ENCODE results near the gene TVP23C. TPM values are rescaled to one million over a fixed set of nuclear protein-coding genes. Genes with fewer than 3 reads are reported as not detected.
A peak's percentile ranks its signal among the peaks of the same experiment; 100 is the strongest.
"Not testable (repeated sequence)": the region's sequence is repeated elsewhere in the genome, so short reads cannot be mapped to it uniquely, and the experiment has no call there.

Gene TVP23C
- total RNA-seq: 27.5 TPM

DNA sequence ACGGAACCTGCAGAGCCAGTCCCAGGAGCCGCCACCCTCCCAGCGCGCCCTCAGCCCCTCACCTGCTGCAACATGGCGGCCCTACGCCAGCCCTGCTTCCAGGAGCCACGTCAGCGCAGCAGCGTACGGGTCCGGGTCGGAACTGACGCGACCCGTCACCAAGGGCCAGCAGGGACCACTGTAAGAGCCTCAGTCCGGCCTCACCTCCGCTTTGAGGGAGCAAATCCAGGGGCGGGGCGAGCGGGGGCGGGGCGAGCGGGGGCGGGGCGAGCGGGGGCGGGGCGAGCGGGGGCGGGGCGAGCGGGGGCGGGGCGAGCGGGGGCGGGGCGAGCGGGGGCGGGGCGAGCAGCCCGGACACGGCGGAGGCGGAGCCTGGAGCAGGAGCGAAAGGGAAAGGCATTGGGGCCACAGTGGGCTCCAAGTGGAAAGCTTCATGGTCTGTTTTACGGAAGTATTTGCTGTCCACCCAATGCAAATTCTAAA is at the start of gene TVP23C:
TSS of gene TVP23C (minus strand) at position 109 of the 483 bp plus-strand sequence. CDS start at position 74, 35 bp downstream.
- intact Hi-C loops (cut with DNase I): not testable (repeated sequence)
- peak; percentile 92 for ATAC-seq
- peak; percentile 80 for DNase-seq (ENCODE audit: low spot score)

DNA sequence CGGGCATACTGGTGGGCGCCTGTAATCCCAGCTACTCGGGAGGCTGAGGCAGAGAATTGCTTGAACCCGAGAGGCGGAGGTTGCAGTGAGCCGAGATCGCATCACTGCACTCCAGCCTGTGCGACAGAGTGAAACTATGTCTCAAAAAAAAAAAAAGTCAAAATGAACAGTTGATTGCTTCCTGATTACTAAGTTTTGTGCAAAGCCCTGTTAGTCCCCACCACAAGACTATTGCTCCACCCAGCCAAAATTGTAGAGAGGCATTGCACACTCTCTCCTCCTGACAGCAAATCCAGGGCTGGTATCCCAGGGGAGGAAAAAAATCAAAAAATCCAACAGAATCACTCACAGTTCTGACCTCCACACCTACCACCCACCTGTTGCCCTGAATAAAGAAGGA is 29.7 kb upstream of the TVP23C start:
- DNase-seq (ENCODE audit: low spot score); intact Hi-C loops (cut with DNase I); ATAC-seq: not testable (repeated sequence)

DNA sequence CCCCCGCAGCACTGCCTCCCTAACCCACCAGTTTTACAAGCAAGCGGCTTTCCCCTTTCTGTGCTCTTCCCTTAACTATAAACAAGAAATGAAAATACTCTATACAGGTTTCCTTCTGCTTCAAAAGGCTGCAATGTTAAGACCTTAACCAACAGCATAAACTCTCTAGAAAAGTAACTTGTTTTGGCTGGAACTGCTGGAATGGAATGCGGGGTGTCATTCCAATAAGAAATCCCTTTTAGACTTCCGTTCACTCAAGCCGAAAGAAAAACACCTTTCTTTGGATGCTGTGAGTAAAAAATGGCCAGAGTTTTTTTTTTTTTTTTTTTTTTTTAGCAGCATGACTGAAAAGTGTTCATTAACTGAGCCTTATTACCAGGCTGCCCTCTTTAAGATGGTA is 28.7 kb upstream of the TVP23C start:
- ATAC-seq; intact Hi-C loops (cut with DNase I); DNase-seq (ENCODE audit: low spot score): not testable (repeated sequence)

DNA sequence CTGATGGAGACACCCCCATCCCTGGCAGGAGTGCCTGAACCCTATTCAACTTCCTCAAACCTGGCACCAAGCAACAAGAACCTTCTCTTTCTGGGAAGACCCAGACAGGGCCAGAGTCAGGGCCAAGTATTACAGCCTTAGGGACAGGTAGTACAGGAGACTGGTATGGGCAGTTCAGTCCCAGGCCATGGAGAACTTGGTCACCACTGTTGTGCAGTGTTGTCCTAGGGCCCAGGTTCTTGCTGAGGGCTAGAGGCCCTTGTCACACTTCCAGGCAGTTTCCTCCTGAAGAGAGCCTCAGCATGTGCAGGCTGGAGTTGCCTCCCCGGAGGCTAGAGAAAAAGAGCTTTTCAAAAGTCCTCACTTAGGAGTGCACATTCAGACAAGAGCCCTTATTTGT is 27.6 kb upstream of the TVP23C start:
- ATAC-seq; intact Hi-C loops (cut with DNase I); DNase-seq (ENCODE audit: low spot score): not testable (repeated sequence)

DNA sequence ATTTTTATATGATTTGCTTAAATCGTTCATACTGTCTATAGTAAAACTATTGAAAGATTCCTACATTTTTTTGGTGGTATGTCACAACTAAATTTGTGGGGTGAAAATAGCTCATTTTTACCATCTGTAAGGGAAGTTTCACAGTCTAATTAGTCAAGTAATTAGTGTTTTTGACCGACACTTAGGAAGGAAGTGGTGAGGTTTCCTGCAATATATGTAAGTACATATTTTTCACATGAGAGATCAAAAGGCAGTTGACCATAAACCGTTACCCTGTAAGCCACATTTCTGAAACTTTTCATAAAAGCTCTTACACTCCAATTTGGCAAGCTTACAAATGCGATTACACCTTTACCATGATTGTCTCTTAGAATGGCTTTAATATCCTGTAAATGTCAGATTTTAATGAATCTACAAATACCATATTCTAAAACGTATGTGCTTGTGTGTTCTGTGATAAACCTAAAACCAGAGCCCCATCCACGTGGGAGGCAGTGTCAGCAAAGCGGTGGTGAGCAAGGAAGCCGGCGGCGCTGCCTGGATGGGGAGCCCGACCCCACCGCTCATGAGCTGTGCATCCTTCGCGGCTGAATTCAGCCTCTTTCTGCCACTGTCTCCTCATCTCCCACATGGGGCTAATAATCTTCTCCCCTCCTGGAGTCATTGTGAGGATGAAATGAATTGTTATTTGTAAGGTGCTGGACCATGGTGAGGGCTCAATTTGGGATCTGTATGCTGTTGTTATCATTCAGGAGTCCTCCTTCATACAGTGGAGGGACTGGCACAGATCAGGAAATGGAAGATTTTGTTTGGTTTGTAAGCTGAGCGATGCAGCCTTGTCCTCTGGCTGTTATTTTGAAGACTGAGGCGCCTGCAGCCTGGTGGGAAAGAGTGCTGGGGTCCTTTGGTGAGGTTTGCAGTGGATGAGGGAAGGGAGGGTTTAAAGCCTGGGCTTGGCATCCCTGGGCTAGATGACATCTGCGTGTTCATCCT is 26.6 kb upstream of the TVP23C start:
- ATAC-seq; intact Hi-C loops (cut with DNase I); DNase-seq (ENCODE audit: low spot score): not testable (repeated sequence)

DNA sequence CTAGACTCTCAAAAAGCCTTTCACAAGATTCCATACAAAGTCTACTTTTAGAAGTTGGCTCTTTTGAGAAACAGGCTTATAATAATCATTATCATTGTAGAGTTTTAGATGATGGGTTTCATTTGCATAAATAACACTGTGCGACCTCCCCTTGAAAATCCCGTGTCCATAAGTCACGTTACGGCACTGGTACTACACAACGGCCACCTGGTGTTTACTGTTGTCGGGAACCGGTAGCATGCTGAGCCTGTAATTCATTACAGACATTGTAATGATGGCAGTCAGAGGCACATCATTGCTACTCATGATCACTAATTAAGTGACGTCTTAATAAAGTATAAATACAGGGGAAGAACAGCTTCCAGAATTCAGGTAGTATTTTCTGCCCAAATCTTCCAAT is 24.7 kb upstream of the TVP23C start:
- intact Hi-C loops (cut with DNase I); ATAC-seq; DNase-seq (ENCODE audit: low spot score): not testable (repeated sequence)

DNA sequence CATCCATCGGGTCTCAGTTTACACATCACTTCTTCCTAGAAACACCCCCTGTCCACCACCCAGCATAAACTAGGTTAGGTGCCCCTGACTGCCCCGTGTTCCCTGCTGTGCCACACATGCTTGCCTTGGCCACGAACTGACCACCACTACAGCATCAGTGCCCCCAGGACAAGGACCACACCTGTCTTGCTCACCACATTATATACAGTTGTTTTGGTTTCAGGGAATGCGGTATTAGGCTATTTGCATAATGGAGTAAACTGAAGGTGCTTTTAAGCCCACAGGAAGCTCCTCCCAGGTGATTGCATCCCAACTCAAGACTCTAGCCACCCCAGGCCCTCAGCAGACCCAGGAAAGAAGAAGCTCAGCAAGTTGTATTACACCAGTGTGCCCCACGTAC is 20.0 kb upstream of the TVP23C start:
- intact Hi-C loops (cut with DNase I); ATAC-seq; DNase-seq (ENCODE audit: low spot score): not testable (repeated sequence)

DNA sequence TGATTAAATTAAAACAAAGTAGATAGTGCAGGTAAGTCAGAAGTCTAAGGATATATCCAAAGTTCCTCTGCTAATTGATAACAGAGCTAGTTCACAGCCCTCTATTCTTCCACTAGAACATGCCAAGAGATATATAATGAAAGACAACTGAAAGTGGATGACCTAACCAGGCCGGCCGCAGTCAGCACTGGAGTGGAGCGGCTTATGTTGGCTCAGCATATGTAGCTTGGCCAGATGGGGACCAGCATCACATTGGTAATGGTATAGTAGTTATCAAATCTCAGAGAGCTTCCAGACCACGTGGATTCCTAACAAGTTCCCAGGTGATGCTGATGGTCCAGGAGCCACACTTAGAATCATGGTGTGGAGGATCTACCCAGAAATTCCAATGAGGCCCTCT is 18.2 kb upstream of the TVP23C start:
- intact Hi-C loops (cut with DNase I); ATAC-seq: not testable (repeated sequence)

DNA sequence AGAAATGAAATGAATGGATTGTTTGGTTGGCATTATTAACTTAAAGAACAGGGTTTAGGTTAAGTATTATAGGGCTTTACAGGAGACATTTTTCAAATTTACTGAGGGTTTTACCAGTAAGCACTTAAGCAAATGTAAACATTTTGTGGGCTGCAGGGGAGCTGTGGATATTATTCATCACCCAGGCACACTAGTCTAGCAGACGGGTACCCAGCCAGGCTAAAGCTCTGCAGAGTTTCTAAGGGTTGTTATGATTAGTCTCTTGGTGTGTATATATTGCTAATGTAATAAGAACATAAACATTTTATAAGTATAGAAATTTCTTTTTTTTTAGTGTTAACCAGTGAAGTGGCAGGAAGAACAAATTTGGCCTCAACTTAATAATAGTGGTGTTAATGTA is 13.6 kb upstream of the TVP23C start:
- intact Hi-C loops (cut with DNase I): not testable (repeated sequence)

More for the DNA sequence above, 18.2 kb upstream of the TVP23C start:
- DNase-seq (ENCODE audit: low spot score): not testable (repeated sequence)

DNA sequence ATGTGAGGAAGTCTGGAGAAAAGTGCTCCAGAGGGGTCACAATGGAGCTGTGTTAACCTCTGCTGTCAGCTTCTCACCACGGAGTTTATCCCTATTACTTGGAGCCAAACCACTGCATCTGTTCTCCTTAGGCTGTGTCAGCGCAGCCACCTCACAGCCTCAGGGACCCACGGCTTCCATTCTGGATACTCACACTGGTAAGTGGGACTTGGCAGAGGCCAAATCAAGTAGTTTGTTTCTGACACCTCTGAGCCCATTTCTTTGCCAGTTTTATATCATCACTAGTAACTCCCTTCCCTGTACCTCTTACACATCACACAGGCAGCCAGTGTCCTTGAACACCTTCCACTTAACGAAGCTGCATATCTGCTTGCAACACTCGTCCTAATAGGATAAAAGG is 11.4 kb upstream of the TVP23C start:
- DNase-seq (ENCODE audit: low spot score); intact Hi-C loops (cut with DNase I); ATAC-seq: not testable (repeated sequence)

More for the DNA sequence above, 13.6 kb upstream of the TVP23C start:
- not testable (repeated sequence) for DNase-seq (ENCODE audit: low spot score); ATAC-seq

DNA sequence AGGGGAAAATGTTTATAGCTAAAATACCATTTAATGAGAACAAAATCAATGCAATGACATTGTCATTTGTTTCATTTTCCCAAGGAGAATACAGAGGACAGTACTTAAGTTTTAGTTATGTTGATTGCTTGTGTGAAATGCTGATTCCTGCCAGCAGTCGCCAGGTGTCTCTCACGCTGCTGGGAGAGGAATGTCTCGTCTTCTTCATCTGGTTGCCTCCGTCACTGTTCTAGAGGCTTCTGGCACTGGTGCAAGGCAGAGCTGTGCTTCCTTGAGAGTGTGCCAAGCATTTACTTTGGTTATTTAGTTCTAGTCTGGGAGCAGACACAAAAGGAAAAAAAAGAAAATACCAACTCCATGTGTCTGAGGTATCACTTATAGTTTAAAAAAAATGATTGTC is 10.6 kb upstream of the TVP23C start:
- intact Hi-C loops (cut with DNase I); ATAC-seq; DNase-seq (ENCODE audit: low spot score): not testable (repeated sequence)

DNA sequence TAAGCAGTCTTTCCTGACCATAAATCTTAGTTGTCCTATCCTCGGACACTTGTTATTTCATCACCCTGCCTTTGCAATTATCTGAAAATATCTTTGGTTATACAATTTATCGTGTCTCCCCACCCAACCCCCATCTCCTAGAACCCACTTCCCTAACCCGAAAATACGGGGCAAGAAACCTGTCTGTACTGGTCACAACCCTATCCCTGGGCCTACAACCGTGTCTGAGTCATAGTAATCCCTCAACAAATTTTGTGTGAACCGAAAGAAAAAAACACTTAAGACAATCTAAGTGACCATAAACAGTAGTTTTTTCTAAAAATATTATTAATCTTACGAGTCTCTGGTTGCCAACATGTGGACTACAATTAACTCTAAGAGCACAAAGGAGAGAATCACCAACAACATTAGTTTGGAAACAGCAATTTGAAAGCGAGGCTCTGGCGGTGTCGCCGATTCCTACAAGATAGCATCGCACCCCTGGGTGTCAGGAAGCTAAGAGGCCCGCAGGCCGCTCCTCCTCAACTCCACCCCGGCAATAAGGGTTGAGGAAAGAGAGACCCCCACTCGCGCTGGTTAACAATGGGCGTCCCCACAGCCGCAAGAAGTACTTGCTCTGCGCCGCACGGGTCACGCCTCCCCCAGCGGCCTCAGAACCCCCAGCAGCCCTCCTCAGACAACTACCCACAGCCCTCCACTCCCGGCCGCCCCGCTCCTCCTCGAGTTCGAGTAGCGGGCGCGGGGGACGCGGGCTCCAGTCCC is 489 bp downstream of the TVP23C start:
- peak; percentile 75 for ATAC-seq
- intact Hi-C loops (cut with DNase I); DNase-seq (ENCODE audit: low spot score): not testable (repeated sequence)

DNA sequence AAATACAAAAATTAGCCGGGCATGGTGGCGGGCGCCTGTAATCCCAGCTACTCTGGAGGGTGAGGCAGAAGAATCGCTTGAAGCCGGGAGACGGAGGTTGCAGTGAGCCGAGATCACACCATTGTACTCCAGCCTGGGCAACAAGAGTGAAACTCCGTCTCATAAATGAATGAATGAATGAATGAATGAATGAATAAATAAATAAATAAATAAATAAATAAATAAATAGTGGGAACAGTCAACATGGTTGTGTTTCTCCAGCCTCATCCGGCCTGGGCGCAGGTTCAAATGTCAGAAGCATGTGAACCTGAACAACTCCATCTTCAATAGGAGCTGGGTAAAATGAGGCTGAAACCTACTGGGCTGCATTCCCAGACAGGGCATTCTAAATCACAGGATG is 1.8 kb downstream of the TVP23C start:
- ATAC-seq; intact Hi-C loops (cut with DNase I); DNase-seq (ENCODE audit: low spot score): not testable (repeated sequence)

DNA sequence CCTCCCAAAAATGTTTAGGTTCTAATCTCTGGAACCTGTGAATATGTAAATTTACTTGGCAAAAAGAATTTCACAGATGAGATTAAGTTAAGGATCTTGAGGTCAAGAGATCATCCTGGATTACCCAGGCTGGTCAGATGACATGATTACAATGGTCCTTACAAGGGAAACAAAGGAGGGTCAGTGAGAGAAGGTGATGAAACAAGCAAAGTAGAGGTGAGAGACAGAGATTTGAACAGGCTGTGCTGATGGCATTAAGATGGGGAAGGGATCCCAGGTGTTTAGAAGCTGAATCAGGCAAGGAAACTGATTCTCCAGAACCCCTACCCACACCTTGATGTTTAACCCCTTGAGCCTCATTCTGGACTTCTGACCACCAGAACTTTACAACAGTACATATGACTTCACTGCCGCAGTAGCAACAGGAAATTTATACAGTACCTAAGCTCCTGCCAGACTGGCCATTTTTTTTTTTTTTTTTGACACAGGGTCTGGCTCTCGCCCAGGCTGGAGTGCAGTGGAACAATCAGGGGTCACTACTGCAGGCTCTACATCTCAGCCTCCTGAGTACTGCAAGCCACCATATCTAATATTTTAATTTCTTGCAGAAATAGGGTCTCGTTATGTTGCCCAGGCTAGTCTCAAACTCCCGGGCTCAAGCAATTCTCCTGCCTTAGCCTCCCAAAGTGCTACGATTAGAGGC is 4.7 kb downstream of the TVP23C start:
- ATAC-seq; intact Hi-C loops (cut with DNase I); DNase-seq (ENCODE audit: low spot score): not testable (repeated sequence)

DNA sequence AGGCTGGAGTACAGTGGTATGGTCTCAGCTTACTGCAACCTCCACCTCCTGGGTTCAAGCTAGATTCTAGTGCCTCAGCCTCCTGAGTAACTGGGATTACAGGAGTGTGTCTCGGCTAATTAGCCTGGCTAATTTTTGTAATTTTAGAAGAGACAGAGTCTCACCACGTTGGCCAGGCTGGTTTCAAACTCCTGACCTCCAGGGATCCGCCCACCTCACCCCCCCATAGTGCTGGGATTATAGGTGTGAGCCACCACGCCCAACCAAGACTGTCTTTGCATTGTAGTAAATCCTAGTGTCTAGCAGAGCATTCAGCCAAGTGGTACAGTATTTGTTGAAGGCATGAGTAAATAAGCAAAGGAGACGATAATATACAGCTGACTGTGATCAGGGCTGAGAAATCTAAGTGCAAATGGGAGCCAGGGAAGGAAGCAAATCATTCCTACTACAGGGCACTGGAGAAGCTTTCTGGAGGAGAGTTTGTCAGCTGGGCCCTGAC is 5.9 kb downstream of the TVP23C start:
- DNase-seq (ENCODE audit: low spot score); intact Hi-C loops (cut with DNase I); ATAC-seq: not testable (repeated sequence)

DNA sequence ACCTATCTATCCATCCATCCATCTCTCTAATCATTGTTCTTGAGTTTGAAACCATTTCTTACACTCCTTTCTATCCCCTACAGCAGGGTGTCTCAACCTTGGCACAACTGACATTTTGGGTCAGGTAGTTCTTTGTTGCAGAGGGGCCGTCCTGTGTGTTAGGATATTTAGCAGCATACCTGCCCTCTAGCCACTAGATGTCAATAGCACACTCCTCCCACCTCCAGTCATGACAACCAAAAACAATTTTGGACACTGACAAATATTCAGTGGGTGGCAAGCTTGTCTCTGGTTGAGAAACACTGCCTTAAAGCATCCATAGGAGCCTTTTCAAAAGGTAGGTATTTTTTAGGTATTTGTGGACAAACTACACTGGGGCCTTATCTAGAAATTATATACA is 10.4 kb downstream of the TVP23C start:
- ATAC-seq; intact Hi-C loops (cut with DNase I): not testable (repeated sequence)

DNA sequence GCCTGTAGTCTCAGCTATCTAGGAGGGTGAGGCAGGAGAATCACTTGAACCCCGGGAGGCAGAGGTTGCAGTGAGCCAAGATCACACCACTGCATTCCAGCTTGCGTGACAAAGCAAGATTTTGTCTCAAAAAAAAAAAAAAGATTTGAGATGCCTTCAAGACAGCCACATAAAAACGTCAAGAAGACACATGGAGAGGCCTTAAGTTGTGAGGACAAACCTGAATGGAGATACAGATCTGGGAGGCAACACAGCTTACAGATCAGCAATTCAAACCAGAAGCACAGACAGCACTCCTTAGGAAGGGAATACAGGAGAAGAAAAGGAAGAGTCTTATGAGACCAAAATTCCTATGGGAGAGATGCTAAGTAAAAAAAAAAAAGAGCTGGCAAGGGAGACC is 13.7 kb downstream of the TVP23C start:
- DNase-seq (ENCODE audit: low spot score); intact Hi-C loops (cut with DNase I); ATAC-seq: not testable (repeated sequence)

More for the DNA sequence above, 10.4 kb downstream of the TVP23C start:
- not testable (repeated sequence) for DNase-seq (ENCODE audit: low spot score)

DNA sequence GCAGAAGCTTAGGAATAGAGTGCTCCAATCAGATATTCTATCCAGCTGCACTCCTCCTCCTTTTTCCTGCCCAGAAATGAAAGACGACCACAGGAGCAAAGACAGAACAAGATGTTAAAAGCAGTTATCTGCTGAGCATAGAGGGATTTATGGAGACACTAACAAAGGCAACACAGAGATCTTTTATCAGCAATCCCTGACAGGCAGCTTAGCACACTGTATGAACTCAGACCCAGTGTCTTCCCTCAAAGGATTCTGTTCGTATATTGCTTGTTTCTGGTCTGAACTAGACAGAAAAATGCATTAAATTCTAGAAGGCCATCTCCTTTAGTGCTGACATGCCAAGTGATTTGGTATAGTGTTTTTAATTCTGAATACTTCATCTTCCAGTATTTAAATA is 16.7 kb downstream of the TVP23C start:
- DNase-seq (ENCODE audit: low spot score); intact Hi-C loops (cut with DNase I); ATAC-seq: not testable (repeated sequence)

Data from sciatic nerve (tissue), 2 donors.